ENCODE results near the gene DNAH5.
"Not testable (repeated sequence)": the region's sequence is repeated elsewhere in the genome, so short reads cannot be mapped to it uniquely, and the experiment has no call there.

DNAH5 gene

GRCh38 chr5:13944560-13945199, at the start of gene DNAH5:
Gene DNAH5, minus strand, starts transcription at chr5:13944688. Its CDS starts 250 bp downstream, at chr5:13944438.
- DNase-seq (ENCODE audit: low read depth) = no peak

- DNase-seq (ENCODE audit: low read depth) = no peak
Measured at GRCh38 chr5:13993926-13994325, 49.4 kb upstream of the DNAH5 start.

- DNase-seq (ENCODE audit: low read depth) = no peak
Measured at GRCh38 chr5:13992795-13993194, 48.3 kb upstream of the DNAH5 start.

GRCh38 chr5:13991365-13991764, 46.9 kb upstream of the DNAH5 start:
- no peak for DNase-seq (ENCODE audit: low read depth)

GRCh38 chr5:13990896-13991295, 46.4 kb upstream of the DNAH5 start:
- no peak for DNase-seq (ENCODE audit: low read depth)

- no peak for DNase-seq (ENCODE audit: low read depth)
Measured at GRCh38 chr5:13989832-13990231, 45.3 kb upstream of the DNAH5 start.

- peak; percentile 25 for DNase-seq (ENCODE audit: low read depth)
Measured at GRCh38 chr5:13987843-13988464, 43.5 kb upstream of the DNAH5 start.

- peak; percentile 73 for DNase-seq (ENCODE audit: low read depth)
Measured at GRCh38 chr5:13985731-13986418, 41.4 kb upstream of the DNAH5 start.

GRCh38 chr5:13984888-13985287, 40.4 kb upstream of the DNAH5 start:
- DNase-seq (ENCODE audit: low read depth) = not testable (repeated sequence)

GRCh38 chr5:13976867-13977830, 32.7 kb upstream of the DNAH5 start:
- no peak for DNase-seq (ENCODE audit: low read depth)

GRCh38 chr5:13976223-13976622, 31.7 kb upstream of the DNAH5 start:
- DNase-seq (ENCODE audit: low read depth) = no peak

- no peak for DNase-seq (ENCODE audit: low read depth)
Measured at GRCh38 chr5:13975246-13975645, 30.8 kb upstream of the DNAH5 start.

- DNase-seq (ENCODE audit: low read depth) = no peak
Measured at GRCh38 chr5:13973724-13974123, 29.2 kb upstream of the DNAH5 start.

- DNase-seq (ENCODE audit: low read depth) = no peak
Measured at GRCh38 chr5:13972029-13972428, 27.5 kb upstream of the DNAH5 start.

- DNase-seq (ENCODE audit: low read depth) = no peak
Measured at GRCh38 chr5:13957032-13957645, 12.7 kb upstream of the DNAH5 start.

- DNase-seq (ENCODE audit: low read depth) = no peak
Measured at GRCh38 chr5:13956471-13956870, 12.0 kb upstream of the DNAH5 start.

- DNase-seq (ENCODE audit: low read depth) = no peak
Measured at GRCh38 chr5:13955896-13956295, 11.4 kb upstream of the DNAH5 start.

- peak; percentile 66 for DNase-seq (ENCODE audit: low read depth)
Measured at GRCh38 chr5:13946111-13946510, 1.6 kb upstream of the DNAH5 start.

GRCh38 chr5:13945271-13945670, 783 bp upstream of the DNAH5 start:
- no peak for DNase-seq (ENCODE audit: low read depth)

- DNase-seq (ENCODE audit: low read depth) = no peak
Measured at GRCh38 chr5:13943676-13944075, 812 bp downstream of the DNAH5 start.

GRCh38 chr5:13941468-13941867, 3.0 kb downstream of the DNAH5 start:
- DNase-seq (ENCODE audit: low read depth) = no peak

GRCh38 chr5:13939638-13940037, 4.8 kb downstream of the DNAH5 start:
- DNase-seq (ENCODE audit: low read depth) = no peak
